GM21367 (cell line): ENCODE measurements around the gene ATXN2.
"Not testable (repeated sequence)": the region's sequence is repeated elsewhere in the genome, so short reads cannot be mapped to it uniquely, and the experiment has no call there.

Experiments
- ATAC-seq: cut with Tn5 transposase; IDR thresholded peaks from one replicate; pipeline ENCODE4 v1.9.1; 2021; ENCODE audit not compliant: unreplicated experiment

Gene ATXN2

DNA sequence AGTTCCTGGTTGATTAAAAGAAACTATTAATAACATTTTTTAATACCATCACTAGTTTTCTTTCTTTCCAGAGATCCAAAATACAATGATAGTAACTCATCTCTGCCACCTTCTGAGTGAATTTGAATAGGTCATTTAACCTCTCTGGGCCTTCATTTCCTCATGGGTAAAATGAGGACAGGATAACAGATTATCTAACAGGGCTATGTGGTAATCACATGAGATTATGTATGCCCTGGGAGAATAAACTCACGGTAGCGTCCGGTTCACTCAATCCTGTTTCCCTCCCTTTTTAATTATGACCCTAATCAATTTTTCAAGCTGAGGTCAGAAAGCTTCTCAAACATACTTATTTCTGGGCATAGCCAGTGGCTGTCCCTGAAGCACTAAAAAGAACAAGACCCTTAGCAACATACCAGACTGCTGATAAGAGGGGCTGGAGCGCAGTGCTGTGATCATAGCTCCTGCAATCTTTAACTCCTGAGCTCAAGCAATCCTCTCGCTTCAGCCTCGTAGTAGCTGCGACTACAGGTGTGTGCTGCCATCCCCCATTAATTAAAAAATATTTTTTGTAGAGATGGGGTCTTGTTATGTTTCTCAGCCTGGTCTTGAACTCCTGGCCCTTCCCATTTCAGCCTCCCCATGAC, 24.2 kb downstream of the ATXN2 start:
- no peak for ATAC-seq

DNA sequence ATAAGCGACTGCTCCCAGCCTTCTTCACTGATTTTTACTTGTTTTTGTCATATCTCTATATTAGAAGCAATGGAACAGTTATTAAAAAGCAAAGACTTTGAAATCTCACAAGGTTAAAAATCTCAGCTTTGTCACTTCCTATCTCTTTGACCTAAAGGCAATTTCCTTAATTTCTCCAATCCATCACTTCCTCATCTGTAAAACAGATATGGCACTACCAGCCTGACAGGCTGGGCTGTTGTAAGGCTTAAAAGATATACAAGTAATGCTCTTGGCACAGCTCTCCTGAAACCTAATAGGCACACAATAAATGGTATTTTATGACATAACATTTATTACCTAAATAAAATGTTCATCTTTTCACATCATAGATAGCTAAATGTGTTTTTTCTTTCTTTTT, 25.6 kb downstream of the ATXN2 start:
- ATAC-seq: no peak

DNA sequence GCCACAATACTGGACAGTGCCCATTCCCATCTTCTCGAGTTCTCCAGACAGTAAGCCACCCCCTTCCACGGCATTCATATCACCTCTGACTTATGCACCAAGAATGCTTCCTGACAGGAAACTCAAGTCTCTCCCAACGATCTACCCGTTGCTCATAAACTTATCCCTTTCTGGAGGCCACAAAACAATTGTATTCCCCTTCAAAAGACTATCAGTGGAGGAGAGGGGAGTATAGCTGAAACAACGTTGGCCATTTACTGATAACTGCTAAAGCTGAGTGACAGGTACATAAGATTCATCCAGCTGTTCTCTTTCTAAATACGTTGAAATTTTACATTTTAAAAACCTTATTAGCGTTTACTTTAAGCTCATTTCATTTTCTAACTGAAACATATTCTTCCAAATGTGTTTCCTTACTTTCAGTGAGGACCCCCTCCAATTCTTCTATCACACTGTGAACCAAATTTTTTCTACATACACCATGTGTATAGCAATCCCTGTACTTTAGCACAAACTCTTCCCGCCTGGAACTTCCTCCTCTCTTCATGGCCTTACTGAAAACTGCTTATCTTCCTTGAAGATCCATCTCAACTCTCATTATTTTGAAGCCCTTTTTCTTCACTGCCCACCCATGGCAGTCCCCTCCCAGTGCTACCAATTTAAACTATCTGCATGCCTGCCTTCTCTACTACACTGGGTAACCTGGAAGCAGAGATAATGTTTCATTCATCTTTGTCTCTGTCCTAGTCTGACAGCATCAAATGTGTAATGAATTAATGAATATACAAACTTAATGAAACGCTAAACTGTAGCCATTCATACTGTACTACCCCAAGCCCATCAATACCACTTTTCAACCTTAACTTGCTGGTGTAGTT, 28.8 kb downstream of the ATXN2 start:
- no peak for ATAC-seq

DNA sequence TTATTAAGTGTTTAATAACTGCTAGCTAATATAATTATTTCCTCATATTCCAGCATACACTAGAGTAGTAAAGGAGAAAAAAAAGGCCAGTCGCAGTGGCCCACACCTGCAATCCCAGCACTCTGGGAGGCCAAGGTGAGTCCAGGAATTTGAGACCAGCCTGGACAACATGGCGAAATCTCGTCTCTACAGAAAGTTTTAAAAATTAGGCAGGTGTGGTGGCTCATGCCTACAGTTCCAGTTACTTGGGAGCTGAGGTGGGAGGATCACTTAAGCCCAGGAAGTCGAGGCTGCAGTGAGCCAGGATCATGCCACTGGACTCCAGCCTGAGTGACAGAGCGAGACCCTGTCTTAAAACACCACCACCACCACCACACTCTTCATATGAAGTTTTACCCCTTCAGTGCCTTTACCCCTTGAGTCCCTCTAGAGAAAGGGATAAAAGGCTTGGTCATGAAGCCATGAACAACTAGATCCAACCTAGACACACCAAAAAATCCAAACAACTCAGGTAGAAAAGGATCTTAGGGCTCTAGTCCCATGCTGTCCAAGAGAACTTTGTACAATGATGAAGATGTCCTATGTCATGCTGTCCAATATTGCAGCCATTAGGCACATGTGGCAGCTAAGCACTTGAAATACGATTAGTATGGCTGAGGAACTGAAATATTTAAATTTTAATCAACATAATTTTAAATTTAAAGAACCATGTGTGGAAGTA, 29.6 kb downstream of the ATXN2 start:
- no peak for ATAC-seq

DNA sequence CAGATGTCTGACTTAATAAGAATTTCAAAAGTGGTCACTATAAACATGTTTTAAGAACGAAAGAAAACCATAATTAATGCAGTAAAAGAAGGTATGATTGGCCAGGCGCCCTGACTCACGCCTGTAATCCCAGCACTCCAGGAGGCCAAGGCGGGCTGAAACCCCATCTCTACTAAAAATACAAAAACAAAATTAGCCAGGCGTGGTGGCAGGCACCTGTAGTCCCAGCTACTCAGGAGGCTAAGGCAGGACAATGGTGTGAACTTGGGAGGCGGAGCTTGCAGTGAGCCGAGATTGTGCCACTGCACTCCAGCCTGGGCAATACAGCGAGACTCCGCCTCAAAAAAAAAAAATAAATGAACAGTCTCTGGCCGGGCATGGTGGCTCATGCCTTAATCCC, 38.3 kb downstream of the ATXN2 start:
- not testable (repeated sequence) for ATAC-seq

DNA sequence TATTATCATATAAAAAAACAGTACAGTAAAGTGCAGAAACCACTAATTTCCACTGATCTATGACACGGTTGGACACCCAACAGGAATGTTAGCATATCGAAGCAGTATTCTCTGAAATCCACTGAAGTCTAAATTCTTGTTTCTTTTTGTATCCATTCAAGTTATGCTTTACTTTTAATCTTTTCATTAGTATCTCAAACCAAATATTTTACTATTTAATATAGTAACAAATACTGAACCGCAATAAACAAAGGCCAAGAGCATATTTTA, 41.1 kb downstream of the ATXN2 start:
- ATAC-seq: no peak

DNA sequence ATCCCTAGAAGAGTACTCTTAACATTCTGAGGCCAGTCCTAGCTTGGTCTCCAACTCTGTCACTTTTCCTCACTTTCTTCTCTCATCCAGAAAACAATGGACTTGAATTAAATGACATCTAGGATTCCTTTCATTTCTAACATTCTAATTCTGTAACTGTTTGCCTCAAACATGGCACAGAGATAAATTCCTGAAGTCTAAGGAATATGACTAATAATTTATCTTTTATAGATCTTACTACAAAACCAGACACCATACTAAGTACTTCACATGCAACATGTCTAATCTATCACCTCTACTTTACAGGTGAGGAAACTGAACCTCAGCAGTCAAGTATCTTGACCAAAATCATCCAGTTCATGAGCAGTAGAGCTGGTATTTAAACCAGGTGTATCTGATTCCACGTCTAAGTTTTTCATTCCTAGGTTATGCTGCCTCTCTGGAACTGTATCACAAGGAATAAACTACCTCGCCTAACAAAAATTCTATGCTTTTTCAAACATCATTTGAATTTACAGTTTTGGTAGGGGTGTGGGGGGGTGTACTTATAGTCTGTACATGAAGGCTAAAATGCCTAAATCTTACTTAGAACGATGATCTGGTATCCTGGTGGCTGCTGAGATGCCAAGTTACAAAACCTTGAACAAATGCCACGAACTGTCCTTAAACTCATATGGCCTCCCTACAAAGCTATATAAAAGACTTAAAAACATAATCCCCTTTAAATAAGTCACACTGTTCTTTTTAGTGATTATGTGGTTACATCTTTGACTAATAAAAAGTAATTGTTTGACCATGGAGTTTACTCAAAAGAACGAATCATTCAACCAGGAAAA, 41.6 kb downstream of the ATXN2 start:
- ATAC-seq: no peak

DNA sequence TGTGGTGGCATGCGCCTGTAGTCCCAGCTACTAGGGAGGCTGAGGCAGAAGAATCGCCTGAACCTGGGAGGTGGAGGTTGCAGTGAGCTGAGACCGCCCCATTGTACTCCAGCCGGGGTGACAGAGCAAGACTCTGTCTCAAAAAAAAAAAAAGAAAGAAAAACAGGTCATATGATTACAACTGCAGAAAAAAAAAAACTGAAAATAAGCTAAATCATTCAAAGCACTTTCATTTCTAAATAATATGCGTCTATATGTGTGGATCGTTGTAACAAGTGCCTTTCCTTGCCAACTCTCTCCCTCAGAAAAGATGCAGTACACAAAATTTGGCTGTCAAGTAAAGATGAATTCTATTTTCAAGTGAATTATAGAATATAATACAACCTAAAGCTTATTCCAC, 42.4 kb downstream of the ATXN2 start:
- ATAC-seq: no peak

DNA sequence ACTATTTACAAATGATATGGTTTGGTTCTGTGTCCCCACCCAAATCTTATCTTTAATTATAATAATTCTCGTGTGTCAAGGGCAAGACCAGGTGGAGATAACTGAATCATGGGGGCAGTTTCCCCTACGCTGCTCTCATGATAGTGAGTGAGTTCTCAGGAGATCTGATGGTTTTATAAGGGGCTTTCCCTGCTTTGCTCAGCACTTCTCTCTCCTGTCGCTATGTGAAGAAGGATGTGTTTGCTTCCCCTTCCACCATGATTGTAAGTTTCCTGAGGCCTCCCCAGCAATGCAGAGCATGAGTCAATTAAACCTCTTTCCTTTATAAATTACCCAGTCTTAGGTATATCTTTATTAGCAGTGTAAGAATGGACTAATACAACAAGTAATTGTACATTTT, 43.8 kb downstream of the ATXN2 start:
- ATAC-seq: not testable (repeated sequence)

DNA sequence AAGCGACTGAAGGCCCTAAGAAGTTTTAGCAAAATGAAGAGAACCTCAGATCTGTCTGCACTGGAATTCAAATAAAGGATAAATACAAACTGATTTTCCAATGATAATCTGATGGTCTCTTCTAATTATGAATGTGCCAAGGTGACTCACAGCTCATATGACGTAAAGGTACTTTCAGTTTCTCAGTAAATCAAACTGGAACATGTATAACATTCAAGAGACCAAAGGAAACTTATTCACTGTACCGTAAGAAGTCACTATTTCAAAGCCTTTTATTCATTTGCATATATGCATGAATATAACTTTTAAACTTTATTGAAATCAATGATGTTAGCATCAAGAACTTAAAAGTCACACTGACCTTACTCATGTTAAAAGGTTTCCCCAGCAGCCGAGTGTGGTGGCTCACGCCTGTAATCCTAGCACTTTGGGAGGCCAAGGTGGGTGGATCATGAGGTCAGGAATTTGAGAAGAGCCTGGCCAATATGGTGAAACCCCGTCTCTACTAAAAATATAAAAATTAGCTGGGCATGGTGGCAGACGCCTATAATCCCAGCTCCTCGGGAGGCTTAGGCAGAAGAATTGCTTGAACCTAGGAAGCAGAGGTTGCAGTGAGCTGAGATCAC, 52.2 kb downstream of the ATXN2 start:
- no peak for ATAC-seq

DNA sequence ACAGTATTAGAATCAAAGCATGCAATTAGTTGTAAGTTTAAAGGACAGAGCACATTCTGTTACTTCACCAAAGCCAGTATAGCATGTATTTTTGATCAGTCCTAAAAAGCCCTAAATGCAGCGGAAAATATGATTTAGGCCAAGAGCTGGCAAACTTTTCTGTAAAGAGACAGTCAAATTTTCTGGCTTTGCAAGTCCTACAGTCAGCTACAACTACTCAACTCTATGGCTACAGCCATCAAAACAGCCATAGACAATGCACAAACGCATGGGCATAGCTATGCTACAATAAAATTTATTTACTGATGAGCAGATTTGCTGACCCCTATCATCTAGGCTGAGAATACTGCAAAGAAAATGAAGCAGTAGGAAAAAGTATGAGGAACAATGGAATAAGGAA, 52.9 kb downstream of the ATXN2 start:
- ATAC-seq: no peak

DNA sequence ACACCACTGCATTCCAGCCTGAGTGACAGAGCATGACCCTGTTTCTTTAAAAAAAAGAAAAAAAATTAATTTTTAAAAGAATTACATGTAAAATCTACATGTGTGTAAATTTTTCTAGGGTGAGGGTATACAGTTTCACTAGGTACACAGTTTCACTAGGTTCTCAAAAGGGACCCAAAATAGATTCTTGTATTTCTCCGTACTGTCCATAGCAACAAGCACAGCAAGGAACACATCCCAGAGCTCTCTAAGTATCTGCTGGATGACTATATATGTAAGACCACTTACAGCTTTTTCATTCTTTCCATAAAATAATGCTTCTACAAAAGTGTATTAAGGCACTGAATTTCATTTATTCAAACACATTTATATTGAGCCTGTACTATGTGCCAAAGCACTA, 55.1 kb downstream of the ATXN2 start:
- ATAC-seq: no peak

DNA sequence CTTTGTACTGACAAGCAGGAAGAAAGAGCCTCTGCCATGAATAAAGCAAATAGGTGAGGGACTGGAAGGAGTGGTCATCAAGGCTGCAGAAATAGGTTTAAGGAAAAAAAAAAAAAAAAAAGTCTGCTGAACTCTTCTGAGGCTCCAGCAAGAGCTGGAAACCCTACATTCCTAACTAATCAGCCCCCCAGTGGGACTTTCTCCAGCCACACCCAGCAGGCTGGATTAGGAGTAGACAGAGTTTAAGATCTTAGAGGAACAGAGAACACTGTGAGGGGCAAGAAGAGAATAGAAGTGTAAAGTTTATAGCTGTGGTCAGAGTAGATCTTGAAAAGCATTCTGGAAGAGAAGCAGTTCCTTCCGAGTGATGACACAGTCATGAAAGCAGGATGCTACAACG, 66.4 kb downstream of the ATXN2 start:
- no peak for ATAC-seq

DNA sequence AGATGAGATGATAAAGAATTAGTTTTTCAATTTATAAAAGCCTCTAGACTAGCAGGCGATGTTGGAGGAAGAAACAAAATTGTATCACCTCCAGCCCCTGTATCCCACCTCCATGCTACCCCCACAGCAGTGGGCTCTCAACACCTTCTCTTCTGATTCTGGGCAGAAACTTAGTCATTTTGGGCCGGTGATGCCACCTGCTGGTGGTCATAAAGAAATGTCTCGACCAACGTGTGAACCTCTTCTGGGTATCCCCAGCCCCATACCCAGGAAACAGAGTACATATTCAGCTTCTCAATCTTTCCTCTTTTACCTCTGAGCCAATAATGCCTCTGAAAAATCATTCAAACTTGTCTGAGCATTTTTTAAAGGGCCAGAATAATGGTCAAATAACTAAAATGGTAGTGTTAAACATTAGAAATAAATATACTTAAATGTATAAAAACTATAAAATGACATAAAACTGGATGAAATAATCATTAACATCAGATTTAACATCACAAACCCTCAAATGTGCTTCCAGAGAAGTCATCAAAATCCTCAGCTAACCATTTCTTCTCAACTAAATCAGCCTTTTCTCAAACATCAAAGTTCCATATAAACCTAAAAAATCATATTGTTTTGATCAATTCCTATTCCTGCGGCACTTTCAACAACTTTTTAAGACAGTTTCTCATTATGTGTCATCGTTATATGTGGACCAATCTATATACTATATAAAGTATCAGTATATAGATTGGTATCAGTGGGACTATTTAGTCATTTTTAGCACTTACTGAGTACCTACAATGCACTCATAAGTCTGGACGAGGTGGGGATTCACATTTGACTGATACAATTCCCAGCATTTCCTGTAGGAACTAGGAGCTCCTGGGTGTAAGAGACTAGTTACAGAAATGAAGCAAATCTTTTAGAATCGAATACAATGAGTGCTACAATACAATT, 69.4 kb downstream of the ATXN2 start:
- no peak for ATAC-seq

DNA sequence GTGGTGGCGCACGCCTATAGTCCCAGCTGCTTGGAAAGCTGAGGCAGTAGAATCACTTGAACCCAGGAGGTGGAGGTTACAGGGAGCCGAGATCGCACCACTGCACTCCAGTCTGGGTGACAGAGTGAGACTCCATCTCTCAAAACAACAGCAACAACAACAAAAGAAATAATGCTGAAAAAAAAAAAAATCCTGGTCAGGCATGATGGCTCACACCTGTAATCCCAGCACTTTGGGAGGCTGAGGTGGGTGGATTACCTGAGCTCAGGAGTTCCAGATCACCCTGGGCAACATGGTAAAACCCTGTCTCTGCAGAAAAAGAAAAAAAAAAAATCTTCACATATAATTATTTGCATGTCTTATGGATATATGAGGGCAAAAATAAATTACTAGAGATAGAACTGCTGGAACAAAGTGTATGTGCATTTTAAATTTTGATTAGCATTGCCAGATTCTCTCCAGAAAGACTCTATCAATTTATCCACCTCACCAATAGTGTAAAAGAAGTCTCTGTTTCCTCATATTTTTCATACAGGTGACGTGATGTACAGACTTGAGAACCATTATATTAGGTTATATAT, 75.4 kb downstream of the ATXN2 start:
- no peak for ATAC-seq

DNA sequence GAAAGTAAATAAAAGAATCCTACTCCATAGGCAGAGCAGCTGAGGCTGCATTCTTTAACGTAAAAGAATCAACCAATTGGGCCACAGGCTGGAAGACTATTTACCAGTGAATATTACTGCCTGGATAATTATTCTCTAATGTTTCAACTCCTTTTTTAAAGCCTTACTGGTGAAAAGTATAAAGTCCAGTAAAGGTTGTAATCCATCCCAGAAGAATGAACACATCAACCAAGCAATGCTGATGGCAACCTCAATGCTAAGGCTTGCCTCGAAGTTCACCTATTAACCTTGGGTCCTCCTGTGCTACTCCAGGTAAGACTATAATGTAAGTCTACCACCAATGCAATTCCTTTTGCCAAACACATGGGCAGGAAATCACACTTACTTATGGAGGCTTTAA, 77.3 kb downstream of the ATXN2 start:
- ATAC-seq: no peak

DNA sequence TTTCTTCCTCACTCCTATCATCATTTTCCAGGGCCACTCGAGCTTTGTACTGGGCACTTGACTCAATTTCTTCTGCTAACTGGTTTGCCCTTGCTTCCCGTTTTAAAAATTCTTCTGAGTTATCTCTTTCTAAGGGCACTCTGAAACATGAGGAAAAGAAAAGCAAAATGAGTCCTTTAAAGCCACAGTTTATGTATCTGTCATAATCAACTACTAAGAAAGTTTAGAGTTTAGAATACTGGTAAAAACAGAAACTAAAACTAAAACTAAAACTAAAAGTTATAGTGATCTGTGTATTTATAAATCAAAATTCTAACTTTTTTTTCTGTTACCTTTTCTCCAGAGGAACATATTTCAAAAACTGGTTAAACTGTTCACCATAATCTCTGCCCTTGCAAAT, 79.2 kb downstream of the ATXN2 start:
- ATAC-seq: no peak

DNA sequence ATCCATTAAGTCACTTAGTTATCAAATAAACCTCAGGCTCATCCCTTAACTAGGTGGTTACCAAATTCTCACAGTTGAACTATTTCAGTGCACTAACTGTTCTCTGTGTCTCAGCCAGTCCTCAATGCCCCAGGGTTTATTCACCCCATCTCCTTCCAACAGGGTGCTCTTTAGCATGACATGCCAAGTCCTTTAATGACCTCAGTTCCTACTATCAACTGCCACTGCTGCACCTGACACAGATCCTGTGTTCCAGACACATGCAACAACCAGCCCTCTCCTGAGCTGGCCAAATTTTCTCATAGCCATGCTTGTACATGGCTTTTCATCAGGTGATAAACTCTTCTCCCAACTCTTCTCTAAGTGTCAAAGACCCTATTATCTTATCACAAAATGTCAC, 80.0 kb downstream of the ATXN2 start:
- no peak for ATAC-seq

DNA sequence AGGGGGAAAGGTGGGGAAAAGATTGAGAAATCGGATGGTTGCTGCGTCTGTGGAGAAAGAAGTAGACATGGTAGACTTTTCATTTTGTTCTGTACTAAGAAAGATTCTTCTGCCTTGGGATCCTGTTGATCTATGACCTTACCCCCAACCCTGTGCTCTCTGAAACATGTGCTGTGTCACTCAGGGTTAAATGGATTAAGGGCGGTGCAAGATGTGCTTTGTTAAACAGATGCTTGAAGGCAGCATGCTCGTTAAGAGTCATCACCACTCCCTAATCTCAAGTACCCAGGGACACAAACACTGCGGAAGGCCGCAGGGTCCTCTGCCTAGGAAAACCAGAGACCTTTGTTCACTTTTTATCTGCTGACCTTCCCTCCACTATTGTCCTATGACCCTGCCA, 91.4 kb downstream of the ATXN2 start:
- ATAC-seq: not testable (repeated sequence)
